Renal cortical epithelial cell (primary cell): ENCODE results near the gene TPGS1. TPM values are rescaled to one million over a fixed set of nuclear protein-coding genes. Genes with fewer than 3 reads are reported as not detected.

Source experiments
- DNase-seq: peaks from one replicate; pipeline ENCODE4 v3.0.0-alpha.2; 2011; ENCODE audit warnings: low read depth
- total RNA-seq: library from RNA; depleted of rRNA; stranded (reverse); fragments of >200 nt; gene quantifications from 2 replicates; pipeline ENCODE4 v1.2.3, GENCODE V29; 2014

TPGS1 gene
- total RNA-seq, 1 donor from 2014 or later: 30.3 TPM

DNA sequence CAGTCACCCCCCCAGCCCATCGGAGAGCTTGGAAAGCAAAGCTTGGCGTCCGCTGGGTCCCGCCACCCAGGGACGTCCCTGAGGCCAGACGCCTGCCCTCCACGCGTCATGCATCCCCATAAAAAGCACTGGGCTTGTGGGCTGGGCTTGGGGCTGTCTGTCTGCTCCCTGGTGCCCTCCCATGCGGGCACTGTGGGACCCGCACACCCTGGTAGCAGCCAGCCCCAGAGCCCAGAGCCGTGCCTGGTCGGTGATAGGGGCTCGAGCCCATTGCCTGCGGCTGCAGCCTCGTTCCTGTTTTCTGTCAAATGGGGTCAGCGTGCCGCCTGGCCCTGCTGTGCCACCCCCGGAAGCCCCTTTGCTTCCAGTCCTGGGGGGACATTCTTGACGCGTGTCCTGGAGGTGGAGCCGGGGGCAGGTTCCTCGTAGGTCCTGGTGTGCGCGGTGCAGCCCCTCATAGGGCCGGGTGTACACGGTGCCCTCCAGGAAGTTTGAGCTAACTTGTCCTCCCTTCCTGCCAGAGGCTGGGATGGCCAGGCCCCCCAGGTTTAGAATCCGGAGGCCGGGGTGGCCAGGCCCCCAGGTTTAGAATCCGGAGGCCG lies 32.2 kb downstream of the TPGS1 start:
- no peak for DNase-seq

DNA sequence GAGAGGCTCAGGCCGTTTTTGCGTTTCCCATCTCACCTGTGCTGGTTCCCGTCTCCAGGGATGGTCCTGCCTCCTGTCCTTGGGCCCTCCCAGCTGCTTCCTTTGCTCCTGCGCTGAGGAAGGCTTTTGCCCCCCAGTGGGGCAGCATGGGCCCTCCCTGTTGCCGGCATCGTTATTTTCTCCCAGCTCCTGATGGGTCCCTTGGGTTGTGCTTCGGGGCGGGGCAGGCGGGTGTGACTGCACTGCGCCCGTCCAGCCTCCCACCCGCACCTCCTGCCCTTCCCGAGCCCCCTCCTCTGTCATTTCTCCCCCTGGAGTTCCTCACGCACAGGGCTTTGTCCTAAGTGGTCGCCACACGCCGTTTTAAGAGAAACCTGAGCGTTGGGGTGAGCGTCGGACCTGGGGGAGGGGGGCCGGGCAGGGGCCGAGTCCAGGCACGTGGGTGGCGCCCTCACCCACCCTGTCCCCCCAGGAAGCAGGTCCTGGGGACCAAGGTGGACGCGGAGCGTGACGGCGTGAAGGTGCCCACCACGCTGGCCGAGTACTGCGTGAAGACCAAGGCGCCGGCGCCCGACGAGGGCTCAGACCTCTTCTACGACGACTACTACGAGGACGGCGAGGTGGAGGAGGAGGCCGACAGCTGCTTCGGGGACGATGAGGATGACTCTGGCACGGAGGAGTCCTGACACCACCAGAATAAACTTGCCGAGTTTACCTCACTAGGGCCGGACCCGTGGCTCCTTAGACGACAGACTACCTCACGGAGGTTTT lies 33.8 kb downstream of the TPGS1 start:
- DNase-seq: no peak

DNA sequence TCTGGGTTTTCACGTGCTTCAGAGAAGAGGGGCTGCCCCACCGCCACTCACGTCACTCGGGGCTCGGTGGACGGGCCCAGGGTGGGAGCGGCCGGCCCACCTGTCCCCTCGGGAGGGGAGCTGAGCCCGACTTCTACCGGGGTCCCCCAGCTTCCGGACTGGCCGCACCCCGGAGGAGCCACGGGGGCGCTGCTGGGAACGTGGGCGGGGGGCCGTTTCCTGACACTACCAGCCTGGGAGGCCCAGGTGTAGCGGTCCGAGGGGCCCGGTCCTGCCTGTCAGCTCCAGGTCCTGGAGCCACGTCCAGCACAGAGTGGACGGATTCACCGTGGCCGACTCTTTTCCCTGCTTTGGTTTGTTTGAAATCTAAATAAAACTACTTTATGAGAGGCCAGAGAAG lies 34.4 kb downstream of the TPGS1 start:
- DNase-seq: no peak

DNA sequence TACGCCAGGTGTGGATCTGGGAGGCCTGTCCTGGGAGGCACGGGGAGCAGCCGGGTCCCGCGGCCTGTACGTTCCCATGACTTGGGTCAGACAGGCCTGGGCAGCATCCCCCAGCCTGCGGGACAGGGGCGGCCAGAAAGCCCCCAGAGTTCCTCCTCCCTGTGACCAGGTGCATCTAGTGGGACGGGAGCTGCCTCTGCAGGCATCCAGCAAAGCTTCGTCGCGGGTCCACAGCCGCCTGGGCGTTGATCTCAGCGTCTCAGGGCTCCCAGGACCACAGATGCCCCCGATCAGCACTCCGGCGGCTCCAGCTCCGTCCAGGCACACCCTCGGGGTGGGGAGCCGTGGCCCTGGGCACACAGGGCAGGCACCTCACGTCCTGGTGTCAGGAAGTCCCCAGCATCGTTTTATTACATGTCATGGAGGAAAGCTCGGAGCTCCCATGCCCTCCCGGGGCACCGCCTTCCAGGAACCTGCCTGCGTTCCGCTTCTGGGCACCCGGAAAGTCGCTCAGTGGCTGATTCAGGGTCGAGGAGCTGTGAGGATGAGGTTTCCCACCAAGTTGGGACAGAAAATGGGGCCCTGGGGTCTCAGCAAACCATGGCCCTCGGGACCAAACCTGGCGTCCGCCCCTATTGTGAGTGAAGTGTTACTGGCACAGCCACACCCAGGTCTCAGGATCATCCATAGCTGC lies 35.0 kb downstream of the TPGS1 start:
- DNase-seq: no peak

DNA sequence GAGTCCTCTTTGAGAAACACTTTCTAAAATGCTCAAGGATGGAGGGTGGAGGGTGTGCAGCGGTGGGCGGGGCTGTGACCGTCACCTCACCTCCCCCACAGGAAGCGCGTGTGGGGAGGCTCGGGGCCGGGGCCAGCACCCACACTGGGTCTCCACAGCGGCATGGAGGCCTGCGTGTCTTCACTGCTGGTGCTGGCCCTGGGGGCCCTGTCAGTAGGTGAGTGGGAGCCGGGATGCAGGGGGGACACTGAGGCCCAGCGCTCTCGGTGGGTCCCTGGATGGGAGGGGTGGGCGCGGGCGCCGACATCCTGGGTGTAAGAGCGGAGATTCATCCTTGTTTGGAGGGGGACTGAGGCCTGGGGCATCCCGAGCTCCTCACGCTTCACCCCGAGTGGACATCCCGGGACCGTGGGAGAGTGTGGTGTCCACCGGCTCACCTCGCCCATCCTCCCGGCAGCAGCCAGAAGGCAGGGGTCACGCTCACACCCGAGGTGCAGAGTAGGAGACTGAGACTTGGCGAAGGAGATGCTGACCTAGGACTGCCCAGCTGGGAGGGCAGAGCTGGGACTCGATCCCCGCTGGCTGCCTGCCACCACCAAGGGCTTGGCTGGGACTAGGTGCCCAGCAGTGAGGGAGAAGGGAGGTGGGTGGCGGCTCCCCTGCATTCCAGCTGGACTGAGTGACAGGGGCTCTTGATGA lies 36.8 kb downstream of the TPGS1 start, which contains the start of gene GZMM:
Gene GZMM (plus strand): TSS at position 144 of the 699 bp plus-strand sequence. CDS start 19 bp downstream, at position 163.
- no peak for DNase-seq

DNA sequence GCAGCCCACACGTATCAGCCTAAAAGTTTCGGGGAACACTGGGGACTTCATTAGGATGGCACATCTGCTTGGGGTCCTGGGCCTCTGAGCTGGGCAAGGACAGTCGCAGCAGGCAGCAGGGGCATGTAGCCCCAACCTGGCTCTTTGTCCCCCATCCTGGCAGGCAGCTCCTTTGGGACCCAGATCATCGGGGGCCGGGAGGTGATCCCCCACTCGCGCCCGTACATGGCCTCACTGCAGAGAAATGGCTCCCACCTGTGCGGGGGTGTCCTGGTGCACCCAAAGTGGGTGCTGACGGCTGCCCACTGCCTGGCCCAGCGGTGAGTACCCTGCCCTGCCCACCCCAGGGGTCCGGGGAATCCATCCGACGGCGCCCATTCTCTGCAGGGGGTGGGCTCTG lies 39.8 kb downstream of the TPGS1 start:
- DNase-seq: no peak

DNA sequence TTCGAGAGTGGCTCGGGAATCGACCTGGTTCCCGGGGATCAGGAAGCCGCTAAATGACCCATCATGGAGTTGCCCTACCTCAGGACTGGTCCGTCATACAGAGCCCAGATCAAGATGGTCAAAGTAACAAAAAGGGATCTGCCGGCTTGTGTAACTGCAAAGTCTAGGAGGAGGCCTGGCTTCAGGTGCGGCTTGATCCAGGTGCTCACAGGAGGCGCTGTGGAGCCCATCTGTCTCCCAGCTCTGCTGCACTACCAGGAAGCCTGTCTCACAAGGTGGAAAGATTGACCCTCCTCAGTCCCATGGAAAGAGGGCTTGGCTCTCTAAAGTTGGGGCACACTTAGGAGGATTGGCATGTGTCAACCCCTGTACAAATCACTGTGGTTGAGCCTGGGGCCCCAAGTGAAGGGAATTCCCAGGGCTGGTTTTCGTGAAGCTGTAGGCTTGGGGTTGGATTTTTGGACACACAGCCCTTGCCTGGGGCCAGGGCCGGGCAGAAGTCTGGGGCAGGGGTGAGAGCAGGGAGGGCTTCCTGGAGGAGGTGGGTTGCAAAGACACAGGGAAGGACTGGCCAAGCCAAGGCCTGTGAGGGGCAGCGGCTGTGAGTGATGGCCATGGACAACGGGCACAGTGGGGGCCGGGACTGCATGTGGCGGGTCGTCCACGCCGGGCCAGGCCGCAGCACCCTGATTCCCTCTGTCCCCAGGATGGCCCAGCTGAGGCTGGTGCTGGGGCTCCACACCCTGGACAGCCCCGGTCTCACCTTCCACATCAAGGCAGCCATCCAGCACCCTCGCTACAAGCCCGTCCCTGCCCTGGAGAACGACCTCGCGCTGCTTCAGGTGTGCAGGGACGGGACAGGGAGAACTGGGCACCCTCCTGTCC lies 40.8 kb downstream of the TPGS1 start:
- DNase-seq: no peak

DNA sequence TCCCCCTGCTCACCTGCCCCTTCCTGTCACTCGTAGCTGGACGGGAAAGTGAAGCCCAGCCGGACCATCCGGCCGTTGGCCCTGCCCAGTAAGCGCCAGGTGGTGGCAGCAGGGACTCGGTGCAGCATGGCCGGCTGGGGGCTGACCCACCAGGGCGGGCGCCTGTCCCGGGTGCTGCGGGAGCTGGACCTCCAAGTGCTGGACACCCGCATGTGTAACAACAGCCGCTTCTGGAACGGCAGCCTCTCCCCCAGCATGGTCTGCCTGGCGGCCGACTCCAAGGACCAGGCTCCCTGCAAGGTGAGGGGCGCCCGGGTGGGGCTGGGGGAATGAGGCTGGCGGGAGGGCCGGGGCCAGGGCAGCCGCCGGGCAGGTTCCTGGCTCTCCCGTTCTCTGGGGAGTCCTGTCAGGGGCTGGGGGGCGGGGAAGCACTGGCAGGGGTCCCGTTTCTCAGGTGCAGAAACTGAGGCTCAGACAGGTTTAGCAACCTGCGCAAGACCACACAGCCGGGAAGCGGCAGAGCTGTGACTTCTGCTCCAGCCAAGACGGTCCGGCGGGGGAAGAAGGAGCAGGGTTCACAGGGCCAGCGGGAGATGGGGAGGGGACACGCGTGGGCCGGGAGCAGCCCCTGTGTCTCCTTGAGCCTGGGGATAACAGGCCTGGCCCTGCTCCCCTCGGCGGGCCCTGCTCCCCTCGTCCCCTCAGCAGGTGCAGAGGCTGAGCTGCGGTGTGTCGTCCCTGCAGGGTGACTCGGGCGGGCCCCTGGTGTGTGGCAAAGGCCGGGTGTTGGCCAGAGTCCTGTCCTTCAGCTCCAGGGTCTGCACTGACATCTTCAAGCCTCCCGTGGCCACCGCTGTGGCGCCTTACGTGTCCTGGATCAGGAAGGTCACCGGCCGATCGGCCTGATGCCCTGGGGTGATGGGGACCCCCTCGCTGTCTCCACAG lies 41.9 kb downstream of the TPGS1 start:
- no peak for DNase-seq

DNA sequence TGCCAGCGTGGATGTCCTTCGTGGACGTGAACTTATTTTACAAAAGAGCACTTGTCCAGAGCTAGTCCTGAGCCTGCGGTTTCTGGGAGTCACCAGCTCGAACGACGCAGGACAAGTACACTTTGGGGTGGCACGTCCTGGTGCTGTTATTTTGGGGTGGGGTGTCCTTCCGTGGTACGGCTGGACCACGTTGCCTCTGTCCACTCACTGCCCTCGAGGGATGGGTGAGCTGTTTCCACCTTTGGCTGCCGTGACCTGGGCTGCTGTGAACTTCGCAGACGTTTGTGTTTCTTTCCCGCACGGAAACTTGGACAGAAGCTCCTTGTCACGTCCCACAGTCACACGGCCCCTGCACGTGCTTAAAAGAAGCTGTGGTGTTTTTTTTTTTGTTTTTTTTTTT lies 47.5 kb downstream of the TPGS1 start:
- no peak for DNase-seq

DNA sequence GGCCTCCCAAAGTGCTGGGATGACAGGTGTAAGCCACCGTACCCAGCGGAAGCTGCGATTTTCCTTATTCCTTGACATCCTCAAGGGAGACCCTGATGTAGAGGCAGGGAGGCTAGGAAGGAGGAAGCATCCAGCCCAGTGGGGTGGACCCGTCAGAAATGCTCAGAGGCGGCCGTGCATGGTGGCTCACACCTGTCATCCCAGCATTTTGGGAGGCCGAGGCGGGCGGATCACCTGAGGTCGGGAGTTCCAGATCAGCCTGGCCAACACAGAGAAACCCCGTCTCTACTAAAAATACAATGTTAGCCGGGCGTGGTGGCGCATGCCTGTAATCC lies 48.1 kb downstream of the TPGS1 start:
- no peak for DNase-seq

DNA sequence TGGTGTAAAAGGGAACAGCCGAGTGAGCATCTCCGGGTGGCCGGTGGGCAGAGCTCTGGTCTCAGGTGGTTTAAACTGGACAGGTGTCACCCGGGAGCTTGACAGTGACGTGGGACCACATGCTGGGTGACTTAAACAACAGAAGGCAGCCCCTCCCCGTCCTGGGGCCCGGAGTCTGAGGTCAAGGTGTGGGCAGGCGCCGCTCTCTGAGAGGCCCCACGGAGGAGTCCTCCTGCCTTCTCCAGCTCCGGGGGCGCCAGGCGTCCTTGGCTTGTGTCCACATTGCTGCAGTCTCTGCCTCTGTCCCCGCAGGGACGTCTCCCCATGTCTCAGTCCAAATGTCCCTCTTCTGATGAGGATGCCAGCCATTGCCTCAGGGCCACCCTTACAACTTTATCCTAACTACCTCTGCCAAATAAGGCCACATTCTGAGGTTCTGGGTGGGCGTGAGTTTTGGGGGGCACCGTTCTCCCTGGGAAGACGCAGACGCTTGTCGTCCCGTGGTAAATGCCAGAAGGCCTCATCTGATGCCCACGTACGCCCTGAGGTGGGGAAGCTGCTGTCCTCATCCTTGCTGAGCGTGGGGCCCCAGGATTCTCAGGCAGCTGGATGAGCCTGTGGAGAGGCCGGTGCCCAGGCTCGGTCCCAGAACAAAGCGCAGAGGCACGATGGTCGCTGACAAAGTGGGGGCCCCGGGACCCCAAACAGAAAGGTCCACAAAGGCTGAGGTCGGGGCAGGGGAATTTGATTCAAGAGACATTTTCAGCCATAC lies 49.5 kb downstream of the TPGS1 start:
- DNase-seq: no peak

DNA sequence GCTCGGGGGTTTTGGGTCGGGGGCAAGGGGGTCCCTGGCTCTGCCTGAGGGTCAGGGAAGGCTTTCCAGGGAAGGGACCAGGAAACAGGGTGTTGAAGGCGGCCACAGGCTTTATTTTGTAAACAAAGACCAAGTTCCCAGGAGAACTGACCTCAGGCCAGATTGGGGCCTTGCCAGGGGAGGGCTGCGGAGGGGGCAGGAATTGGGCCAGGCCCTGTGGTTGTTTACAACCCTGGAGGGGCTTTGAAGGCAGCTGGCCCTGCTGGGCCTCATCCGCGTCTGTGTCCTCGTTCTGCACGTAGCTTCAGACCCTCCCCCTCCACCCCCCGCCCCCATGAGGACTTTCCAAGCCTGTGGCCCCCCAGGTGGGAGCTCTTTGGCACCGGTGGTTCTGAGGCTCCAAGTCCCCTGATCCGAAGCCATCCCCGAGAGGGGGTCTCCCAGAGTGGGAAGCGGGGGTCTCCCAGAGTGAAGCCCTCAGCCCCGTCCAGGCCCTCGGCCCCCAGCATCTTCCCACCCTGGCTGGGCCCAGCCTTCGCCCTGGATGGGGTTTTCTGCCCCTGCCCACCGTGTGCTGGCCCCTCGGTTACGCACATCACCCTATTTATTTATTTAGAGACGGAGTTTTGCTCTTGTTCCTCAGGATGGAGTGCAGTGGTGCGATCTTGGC lies 51.6 kb downstream of the TPGS1 start:
- DNase-seq: no peak

DNA sequence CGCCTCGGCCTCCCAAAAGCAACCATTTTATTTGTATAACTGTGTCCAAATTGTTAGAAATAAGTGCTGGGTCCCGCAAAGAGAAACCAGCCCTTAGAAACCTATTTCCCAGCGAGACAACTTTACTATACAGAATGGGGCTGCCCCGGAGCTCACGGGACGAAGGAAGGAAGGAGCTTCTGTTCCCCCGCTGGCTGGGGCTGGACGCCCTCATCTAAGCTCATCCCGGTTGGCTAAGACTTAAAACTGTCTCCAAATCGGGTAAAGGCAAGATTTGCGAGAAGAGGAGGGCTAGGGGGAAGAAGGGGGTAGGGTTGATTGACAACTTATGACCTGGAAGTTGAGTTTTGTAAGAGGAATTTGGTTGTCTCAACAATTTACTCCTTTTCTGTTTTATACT lies 52.8 kb downstream of the TPGS1 start:
- no peak for DNase-seq

DNA sequence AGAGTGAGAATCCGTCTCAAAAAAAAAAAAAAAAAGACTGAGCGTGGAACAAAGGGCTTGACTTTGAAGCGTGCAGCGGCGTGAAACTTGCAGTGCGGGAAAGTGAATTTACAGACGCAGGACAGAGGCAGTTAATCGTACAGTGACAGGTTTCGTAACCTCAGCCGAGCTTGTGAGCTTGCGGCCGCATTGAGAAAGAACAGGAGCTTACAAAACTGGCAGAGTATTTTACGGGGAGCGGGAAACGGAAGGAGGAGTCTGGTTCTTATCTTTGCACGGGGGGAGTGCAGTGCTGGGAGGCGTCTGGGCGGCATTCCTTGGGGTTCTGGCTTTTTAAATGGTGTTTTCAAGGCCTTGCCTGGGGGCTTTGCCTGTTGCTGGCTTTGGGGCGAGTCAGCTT lies 59.1 kb downstream of the TPGS1 start:
- no peak for DNase-seq

DNA sequence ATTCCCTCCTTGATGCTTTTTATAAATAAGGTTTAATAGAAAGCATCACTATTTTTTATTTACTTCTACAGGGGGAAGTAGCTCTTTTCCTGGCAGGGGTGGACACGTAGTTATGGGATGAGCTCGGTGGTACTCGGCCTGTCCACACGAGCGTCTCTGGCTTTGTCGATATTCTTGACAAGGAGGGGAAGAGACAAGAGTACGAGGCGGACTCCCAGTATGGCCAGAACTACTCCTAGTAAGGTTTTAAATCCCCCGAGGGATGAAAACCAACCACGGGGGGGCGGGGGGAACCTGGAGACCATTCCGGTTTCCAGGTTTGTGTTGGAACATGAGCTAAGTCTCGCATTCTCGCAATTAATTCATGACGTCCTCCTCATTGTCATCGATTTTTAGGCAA lies 59.5 kb downstream of the TPGS1 start:
- no peak for DNase-seq

DNA sequence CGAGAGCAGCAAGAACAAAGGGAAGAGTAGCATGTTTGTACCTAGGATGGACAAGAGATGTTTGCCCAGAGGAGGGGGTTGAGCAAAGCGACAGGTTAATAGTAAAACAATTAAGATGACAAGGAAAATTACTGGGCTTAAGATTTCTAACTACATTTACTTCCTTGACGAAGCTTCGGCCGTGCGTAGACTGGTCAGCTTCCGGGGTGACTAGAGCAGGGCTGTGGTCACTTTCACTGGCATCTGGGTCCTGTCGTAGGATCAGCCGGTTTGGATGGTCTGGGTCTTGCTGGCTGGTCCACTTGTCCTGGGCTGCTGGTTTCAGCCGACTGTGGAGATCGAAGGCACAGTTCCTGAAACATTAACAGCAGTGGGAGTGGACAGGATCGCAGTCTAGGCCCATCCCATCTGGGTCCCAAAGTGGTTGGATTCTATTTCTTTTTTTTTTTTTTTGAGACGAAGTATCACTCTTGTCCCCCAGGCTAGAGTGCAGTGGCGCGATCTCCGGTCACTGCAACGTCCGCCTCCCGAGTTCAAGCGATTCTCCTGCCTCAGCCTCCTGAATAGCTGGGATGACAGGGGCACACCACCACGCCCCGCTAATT lies 60.1 kb downstream of the TPGS1 start:
- no peak for DNase-seq
